Endometrial microvascular endothelial cells (primary cell): ENCODE data around the gene PICK1. TPM values are rescaled to one million over a fixed set of nuclear protein-coding genes. Genes with fewer than 3 reads are reported as not detected.

ENCODE experiments used
- in situ Hi-C: cut with HindIII; loops from 2 replicates; pipeline ENCODE4 v1.10.0; 2017; ENCODE audit warnings: low sequenced_read_pairs, low pct_unique_long_range_greater_than_20kb; ENCODE audit errors: inconsistent ontology term
- total RNA-seq: library from RNA; depleted of rRNA; stranded (reverse); fragments of >200 nt; gene quantifications from one replicate; pipeline ENCODE4 v1.2.3, GENCODE V29; 2015; ENCODE audit errors: inconsistent ontology term

PICK1 gene
- total RNA-seq, 1 donor from 2014 or later: 17.2 TPM

DNA sequence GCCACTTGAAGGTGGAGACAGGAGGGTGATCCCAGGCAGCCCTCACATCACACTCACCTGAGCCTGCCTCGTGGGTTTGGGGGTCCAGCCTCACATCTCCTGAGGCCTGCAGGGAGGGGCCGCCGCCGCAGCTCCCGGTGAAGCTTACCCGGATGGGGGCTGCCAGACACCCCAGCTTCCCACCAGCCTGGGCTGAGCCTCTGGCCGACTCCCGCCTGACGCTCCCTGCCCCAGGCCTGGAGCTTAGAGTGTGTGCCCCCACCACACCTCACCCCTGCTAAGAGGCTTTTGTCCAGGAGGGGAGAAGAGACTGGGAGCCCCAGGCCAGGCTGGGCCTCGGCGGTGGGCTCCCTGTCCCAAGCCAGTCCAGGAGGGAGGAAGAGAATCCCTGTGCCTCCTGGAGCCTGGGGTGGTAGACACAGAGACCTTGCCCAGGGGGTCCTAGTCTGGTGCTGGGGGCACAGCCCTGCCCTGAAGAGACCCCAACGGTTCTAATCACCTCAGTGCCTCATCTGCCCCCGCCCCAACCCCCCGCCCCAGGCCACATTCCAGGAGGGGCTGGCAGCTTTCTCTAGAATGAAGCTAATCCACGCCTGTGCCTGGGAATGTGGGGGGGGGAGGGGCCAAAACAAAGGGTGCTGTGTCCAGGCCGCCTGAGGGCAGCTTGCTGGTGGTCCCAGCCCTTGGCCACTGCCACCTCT is 26.9 kb downstream of the PICK1 start, which contains the start of gene SLC16A8:
SLC16A8 (minus strand) TSS at position 254 of the 701 bp plus-strand sequence. CDS start 1,311 bp downstream, outside the sequence.
- in situ Hi-C loops: no loop called here

DNA sequence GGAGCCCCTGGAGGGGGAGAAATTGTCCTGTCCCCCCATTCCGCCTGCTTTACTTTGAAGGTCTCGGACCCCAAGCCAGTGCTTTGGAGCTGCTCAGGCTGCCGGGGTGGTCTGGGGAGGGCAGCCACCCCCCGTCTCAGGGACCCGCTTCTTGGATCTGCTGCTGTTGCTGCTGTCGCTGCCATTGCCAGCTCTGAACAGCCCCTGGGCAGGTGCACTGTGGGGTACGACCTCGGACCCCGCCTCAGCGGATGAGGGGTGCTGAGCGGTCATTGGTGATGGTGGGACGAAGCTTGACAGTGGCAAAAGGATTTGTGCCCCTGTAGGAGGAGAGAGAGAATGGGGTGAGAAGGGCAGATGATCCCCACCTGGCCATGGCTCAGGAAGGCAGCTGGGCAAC is 27.9 kb downstream of the PICK1 start:
- in situ Hi-C loops: no loop called here

- in situ Hi-C loops: no loop called here
Observed at GRCh38 chr22:38085501-38085900, 28.3 kb downstream of the PICK1 start.

- in situ Hi-C loops: no loop called here
Observed at GRCh38 chr22:38086001-38086845, 29.0 kb downstream of the PICK1 start.

DNA sequence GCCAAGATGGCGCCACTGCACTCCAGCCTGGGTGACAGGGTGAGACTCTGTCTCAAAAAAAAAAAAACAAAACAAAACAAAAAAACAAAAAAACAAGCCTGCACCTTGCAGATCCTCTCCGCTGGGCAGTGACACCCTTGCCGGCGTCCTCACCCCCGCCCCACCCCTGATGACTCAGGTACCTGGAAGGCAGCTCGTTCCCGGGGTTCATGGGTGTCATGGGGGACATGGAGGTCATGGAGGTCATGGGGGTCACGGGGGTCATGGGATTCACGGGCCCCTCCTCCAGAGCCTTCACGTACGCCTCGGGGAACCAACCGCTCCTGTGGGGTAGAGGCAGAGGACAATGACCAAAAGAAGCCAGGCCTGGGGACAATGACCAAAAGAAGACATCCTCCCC is 29.7 kb downstream of the PICK1 start:
- in situ Hi-C loops: no loop called here

- in situ Hi-C loops: no loop called here
Observed at GRCh38 chr22:38087855-38088254, 30.7 kb downstream of the PICK1 start.

GRCh38 chr22:38088629-38089473 is 31.6 kb downstream of the PICK1 start:
- in situ Hi-C loops: no loop called here

- in situ Hi-C loops: no loop called here
Observed at GRCh38 chr22:38089474-38089851, 32.3 kb downstream of the PICK1 start.

GRCh38 chr22:38097058-38097457 is 39.9 kb downstream of the PICK1 start:
- in situ Hi-C loops: no loop called here

GRCh38 chr22:38097557-38098409 is 40.6 kb downstream of the PICK1 start:
- in situ Hi-C loops: no loop called here

DNA sequence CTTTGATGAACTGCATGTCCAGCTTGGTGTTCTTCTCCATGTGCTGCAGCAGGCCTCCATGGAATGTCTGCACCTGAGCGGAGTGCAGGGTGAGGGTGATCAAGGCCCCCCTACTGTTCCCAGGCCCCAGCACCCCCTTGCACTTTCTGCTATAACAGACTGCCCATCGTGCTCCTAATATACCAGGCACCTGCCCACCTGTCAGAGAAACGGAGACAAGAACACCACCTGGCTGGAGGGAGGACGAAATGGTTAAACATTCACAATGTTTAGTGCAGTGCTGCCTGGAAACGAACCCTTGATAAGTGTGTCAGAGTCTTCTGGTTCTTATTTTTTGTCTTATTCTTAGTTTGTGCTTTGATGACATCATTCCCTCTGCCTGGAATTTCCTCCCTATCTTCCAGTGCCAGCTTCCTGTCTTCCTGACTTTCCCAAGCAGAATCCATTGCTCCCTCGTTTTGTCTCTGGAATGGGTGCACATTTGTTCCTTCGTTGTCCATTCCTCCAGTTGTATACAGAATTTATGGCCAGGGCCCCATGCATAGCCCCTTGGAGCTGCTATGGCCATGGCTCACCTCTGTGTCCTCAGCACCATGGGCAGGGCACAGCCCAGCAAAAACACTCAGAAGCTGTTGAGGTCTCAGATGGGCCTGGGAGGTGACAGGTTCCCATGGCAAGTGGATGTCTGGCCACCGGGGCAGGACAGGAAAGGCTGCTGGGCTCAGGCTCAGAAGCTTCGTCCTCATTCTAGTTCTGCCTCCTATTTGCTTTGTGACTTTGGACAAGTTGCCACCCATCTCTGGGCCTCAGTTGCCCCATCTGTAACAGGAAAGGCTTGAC is 41.4 kb downstream of the PICK1 start:
- in situ Hi-C loops: no loop called here

DNA sequence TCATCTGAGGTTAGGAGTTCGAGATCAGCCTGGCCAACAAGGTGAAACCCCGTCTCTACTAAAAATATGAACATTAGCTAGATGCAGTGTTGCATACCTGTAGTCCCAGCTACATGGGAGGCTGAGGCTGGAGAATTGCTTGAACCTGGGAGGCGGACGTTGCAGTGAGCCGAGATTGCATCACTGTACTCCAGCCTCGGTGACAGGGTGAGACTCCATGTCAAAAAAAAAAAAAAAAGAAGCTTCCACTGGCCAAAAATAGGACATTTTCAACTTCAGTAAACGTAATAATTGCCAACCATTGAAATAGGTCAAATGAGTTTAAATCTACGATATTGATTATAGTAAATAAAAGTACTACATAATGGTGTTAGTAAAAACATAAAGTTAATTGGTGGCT is 46.4 kb downstream of the PICK1 start:
- in situ Hi-C loops: no loop called here

DNA sequence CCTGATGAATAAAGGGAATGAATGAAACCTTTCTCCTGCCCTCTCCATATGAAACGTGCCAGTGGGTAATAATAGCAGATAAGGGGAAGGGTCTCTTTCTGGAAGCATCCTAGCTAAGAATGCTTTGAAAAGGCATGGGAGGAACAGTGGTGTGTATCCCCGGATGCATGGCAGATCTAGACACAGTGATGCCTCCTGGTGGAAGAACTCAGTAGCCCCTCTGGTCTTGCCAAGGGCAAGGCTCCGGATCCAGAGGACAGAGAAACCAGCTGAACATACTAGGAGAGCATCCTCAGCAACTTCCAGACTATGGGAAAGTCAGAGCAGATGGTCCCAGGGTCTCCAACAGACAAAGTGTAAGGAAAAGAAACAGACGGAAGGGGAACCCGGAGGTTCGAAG is 46.9 kb downstream of the PICK1 start:
- in situ Hi-C loops: no loop called here

GRCh38 chr22:38106814-38107578 is 49.8 kb downstream of the PICK1 start:
- in situ Hi-C loops: no loop called here

- in situ Hi-C loops: no loop called here
Observed at GRCh38 chr22:38107692-38108515, 50.7 kb downstream of the PICK1 start.
